ENCODE results near the gene ST8SIA4.

The ST8SIA4 gene

GRCh38 chr5:100771181-100771580 lies 131.9 kb downstream of the ST8SIA4 start:
- TF ChIP-seq CTCF (IDR thresholded peaks at IDR 0.05; ENCODE audit: control insufficient read depth, insufficient read depth, low read depth, low read length, missing control alignments), result no peak
- no peak overlapping the region for H3K4me3 ChIP-seq (ENCODE audit: control insufficient read depth, low read depth, low read length)
- no peak for DNase-seq (ENCODE audit: low read depth)

- H3K4me3 ChIP-seq (ENCODE audit: control insufficient read depth, low read depth, low read length), result no peak overlapping the region
- TF ChIP-seq CTCF (IDR thresholded peaks at IDR 0.05; ENCODE audit: control insufficient read depth, insufficient read depth, low read depth, low read length, missing control alignments), result no peak
- no peak for DNase-seq (ENCODE audit: low read depth)
Observed at GRCh38 chr5:100768221-100768620, 134.9 kb downstream of the ST8SIA4 start.

GRCh38 chr5:100762995-100763394 lies 140.1 kb downstream of the ST8SIA4 start:
- no peak for TF ChIP-seq CTCF (IDR thresholded peaks at IDR 0.05; ENCODE audit: control insufficient read depth, insufficient read depth, low read depth, low read length, missing control alignments)
- no peak for DNase-seq (ENCODE audit: low read depth)
- no peak overlapping the region for H3K4me3 ChIP-seq (ENCODE audit: control insufficient read depth, low read depth, low read length)

- TF ChIP-seq CTCF (IDR thresholded peaks at IDR 0.05; ENCODE audit: control insufficient read depth, insufficient read depth, low read depth, low read length, missing control alignments), result no peak
- peak; percentile 13 for DNase-seq (ENCODE audit: low read depth)
- H3K4me3 ChIP-seq (ENCODE audit: control insufficient read depth, low read depth, low read length), result no peak overlapping the region
Observed at GRCh38 chr5:100762108-100762507, 141.0 kb downstream of the ST8SIA4 start.

- H3K4me3 ChIP-seq (ENCODE audit: control insufficient read depth, low read depth, low read length), result no peak overlapping the region
- no peak for TF ChIP-seq CTCF (IDR thresholded peaks at IDR 0.05; ENCODE audit: control insufficient read depth, insufficient read depth, low read depth, low read length, missing control alignments)
- no peak for DNase-seq (ENCODE audit: low read depth)
Observed at GRCh38 chr5:100761192-100761591, 141.9 kb downstream of the ST8SIA4 start.

GRCh38 chr5:100760688-100761087 lies 142.4 kb downstream of the ST8SIA4 start:
- no peak for DNase-seq (ENCODE audit: low read depth)
- TF ChIP-seq CTCF (IDR thresholded peaks at IDR 0.05; ENCODE audit: control insufficient read depth, insufficient read depth, low read depth, low read length, missing control alignments), result no peak
- H3K4me3 ChIP-seq (ENCODE audit: control insufficient read depth, low read depth, low read length), result no peak overlapping the region

GRCh38 chr5:100758780-100759179 lies 144.3 kb downstream of the ST8SIA4 start:
- no peak for DNase-seq (ENCODE audit: low read depth)
- no peak overlapping the region for H3K4me3 ChIP-seq (ENCODE audit: control insufficient read depth, low read depth, low read length)
- no peak for TF ChIP-seq CTCF (IDR thresholded peaks at IDR 0.05; ENCODE audit: control insufficient read depth, insufficient read depth, low read depth, low read length, missing control alignments)
